Embryonic facial prominence (tissue), 1 donor: ENCODE data around the gene FYB1.

Experiments
- DNase-seq: peaks from one replicate; pipeline ENCODE4 v3.0.0-alpha.2; 2016; ENCODE audit errors: extremely low spot score

FYB1 gene

GRCh38 chr5:39158786-39159185, 60.6 kb downstream of the FYB1 start:
- no peak for DNase-seq

- DNase-seq = no peak
Measured at GRCh38 chr5:39158127-39158593, 61.2 kb downstream of the FYB1 start.

DNA sequence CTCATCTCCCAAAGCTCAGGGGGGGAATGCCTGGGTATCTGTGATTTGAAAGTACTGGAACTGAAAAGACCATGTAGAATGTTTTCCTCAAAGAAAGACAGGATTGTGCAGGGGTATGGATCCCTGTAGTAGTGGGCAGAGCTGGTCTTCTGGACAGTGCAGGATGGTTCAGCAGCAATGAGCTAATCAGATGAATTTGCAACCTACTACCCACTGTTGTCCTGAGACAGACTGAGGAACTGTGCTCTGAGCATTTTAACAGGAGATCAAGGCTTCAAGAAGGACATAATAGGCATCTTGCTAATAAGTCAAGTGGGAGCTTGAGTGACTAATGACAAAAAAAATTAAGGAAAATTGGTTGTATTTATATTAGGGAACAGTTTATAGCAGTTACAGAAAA, 61.7 kb downstream of the FYB1 start:
- DNase-seq = no peak

DNA sequence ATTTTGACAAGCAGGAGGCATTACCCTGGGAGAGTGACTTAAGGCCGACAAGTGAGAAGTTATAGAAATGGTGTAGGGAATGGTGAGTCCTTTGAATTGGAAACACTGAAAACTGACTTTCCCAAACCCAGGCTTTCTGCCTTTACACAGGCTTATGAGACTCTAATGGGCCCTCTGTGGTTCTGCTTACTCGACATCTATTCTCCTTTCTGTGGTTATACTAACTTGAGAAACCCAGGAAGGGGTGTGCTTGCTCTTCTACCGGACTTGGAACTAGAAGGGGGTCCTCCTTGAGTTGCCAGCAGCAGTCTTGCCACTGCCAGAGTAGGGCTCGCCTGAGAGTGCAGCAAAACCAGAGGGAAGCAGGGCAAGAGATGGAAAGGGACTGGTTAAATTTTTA, 63.3 kb downstream of the FYB1 start:
- no peak for DNase-seq

DNA sequence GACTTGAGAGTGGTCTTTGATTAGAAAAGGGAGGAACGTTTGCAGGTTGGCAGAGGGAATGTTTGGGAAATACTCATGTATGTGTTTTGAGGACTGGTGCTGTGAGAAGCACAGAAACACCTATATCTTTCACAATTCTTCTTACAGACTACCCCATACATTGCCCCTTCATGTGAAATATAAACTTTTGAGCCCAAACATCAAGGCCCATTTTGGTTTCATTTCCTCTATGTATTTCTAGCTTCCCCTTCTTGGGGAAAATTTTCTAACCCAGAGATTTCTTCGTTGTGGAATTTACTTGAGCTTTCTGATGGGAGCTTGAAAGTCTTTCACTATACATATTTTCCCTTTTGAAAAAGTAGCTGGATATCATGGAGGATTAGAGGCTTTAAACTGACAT, 67.6 kb downstream of the FYB1 start:
- no peak for DNase-seq

GRCh38 chr5:39149966-39150365, 69.4 kb downstream of the FYB1 start:
- DNase-seq = no peak

GRCh38 chr5:39148983-39149534, 70.3 kb downstream of the FYB1 start:
- no peak for DNase-seq

DNA sequence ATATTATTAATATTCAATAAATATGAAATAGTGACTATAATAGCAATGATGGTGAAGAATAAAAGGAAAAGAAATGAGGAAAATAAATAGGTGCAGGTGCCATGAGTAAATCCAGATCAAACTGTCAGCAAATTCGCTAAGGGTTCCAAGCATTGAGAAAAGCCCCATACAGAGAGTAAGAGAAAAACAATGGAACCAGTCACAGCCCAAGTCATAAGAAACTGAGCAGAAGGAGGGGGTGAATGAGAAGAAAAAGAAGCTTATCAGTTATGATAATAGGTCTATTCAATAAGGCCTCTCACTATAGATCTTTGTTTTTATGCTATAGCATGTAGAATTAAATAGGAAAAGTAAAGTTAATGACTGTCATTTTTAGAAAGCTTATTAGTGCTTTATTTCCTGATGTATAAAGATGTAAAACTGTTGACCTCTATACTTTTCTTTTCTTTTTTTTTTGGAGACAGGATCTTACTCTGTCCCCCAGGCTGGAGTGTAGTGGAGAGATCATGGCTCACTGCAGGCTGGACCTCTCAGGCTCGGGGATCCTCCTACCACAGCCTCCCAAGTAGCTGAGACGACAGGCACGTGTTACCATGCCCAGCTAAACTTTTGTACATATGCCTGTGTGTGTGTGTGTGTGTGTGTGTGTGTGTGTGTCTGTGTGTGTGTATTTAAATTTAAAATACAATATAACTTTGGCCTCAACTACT, 72.4 kb downstream of the FYB1 start:
- no peak for DNase-seq

- DNase-seq = no peak
Measured at GRCh38 chr5:39143151-39143860, 76.1 kb downstream of the FYB1 start.

DNA sequence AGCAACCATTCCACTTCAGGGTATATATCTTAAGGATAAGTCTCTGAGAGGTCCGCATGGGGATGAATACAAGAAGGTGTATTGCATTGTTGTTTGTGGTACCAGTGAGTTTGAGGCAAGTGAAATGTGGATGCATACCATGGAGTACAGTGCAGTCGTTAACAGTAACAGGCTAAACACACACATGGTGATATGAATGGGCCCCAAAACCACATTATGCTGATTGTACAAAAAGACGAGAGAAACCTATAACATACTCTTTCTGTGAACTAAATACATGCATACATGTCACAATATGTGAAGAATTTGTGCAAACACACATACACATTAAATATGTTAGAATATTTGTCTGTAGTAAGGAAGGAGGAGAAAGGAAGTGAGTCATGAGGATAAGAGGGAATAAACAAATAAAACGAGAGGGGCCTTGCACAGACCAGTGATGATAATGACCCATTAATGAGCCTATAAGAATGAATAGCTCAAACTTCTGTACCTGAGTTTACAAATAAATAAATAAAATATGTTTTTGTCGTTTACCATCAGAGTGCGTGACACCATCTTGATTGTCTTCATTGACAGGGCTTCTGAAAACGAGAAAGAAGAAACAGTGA, 78.7 kb downstream of the FYB1 start:
- DNase-seq = no peak

GRCh38 chr5:39138892-39139291, 80.5 kb downstream of the FYB1 start:
- no peak for DNase-seq

GRCh38 chr5:39137819-39138451, 81.4 kb downstream of the FYB1 start:
- DNase-seq = no peak

GRCh38 chr5:39137391-39137790, 82.0 kb downstream of the FYB1 start:
- DNase-seq = no peak

DNA sequence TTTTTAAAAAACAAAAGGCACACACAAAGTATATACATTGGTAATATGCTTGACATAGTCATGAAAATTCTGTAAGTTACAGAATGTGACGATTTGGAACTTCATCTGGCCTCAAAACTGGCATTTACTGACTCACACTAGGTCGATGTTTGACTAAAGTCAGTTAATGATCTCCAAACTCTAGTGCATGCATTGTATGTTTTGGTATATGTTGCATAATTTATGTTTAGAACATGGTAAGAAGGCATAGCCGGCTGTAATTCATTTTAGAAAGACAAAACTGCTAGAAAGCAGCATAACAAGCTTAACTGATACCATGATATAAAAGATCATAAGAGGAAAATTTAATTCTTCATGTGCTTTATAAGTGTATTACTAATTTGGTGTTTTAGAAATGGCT, 86.6 kb downstream of the FYB1 start:
- DNase-seq = no peak

GRCh38 chr5:39132128-39132447, 87.3 kb downstream of the FYB1 start:
- DNase-seq = no peak

- DNase-seq = no peak
Measured at GRCh38 chr5:39131210-39132127, 87.9 kb downstream of the FYB1 start.

GRCh38 chr5:39130716-39131115, 88.6 kb downstream of the FYB1 start:
- no peak for DNase-seq

GRCh38 chr5:39121922-39122321, 97.4 kb downstream of the FYB1 start:
- DNase-seq = no peak

- no peak for DNase-seq
Measured at GRCh38 chr5:39121315-39121714, 98.0 kb downstream of the FYB1 start.

- no peak for DNase-seq
Measured at GRCh38 chr5:39120052-39120420, 99.3 kb downstream of the FYB1 start.

DNA sequence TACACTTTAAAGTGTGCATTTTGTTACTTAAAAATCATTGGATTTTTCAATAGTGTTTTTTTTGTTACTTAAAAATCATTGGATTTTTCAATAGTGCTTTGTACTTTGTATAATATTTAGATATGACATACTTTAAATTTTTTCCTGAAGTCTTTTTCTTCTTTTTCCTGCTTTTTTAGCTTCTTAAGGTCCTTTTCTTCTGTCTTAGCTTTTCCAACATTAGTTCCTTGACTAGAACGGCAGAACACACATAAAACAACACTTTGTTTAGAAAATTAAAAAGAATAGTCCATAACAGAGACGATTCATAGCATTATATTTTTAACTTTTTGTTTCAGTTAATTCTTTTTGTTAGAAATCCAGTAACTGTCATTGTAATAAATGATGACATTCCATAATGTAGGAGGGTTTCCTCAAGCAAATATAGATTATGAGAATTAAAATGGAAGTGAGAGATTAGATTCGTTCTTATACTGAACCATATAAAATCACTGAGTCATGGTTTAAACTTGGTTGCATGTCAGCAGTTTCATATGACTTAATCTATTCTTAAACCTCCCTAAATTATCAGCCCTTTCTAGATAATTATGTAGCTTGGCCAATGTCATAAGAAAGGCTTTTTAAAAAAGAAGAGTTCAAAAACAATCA, 99.8 kb downstream of the FYB1 start:
- DNase-seq = no peak
